GM23338 (cell line): Measurements from ENCODE around the gene DBH. TPM values are rescaled to one million over a fixed set of nuclear protein-coding genes. Genes with fewer than 3 reads are reported as not detected.

ENCODE experiments used
- ATAC-seq: fragments of 200-7000 bp; cut with Tn5 transposase; 3 replicates; pipeline ENCODE4 v1.9.1; 2020
- DNase-seq: peaks from one replicate; pipeline ENCODE4 v3.0.0-alpha.2; 2015; ENCODE audit warnings: low spot score
- H2AFZ ChIP-seq: fragments of 200-600 bp; sonication (generic); 2 replicates; pipeline ENCODE4 v1.8.0; 2016; ENCODE audit warnings: antibody characterized with exemption, mild to moderate bottlenecking, moderate library complexity
- H3F3A ChIP-seq: fragments of 200-600 bp; sonication (generic); replicated peaks from 2 replicates; pipeline ENCODE4 v1.8.0; 2017; ENCODE audit warnings: antibody characterized with exemption, mixed run types, low read depth
- H3K27ac ChIP-seq: fragments of 200-600 bp; sonication (generic); 2 replicates; pipeline ENCODE4 v1.6.1; 2016; ENCODE audit warnings: low read depth
- H3K27me3 ChIP-seq: fragments of 200-600 bp; sonication (generic); 2 replicates; pipeline ENCODE4 v1.8.0; 2016; ENCODE audit warnings: mild to moderate bottlenecking, mixed run types, moderate library complexity; ENCODE audit not compliant: insufficient read depth
- H3K36me3 ChIP-seq: fragments of 200-600 bp; sonication (generic); 2 replicates; pipeline ENCODE4 v1.8.0; 2016; ENCODE audit warnings: mild to moderate bottlenecking; ENCODE audit not compliant: insufficient read depth
- H3K4me1 ChIP-seq: fragments of 200-600 bp; sonication (generic); 2 replicates; pipeline ENCODE4 v1.8.0; 2016; ENCODE audit warnings: mild to moderate bottlenecking, moderate library complexity; ENCODE audit not compliant: insufficient read depth
- H3K4me2 ChIP-seq: fragments of 200-600 bp; sonication (generic); 2 replicates; pipeline ENCODE4 v1.7.1; 2017; ENCODE audit warnings: mixed run types
- H3K4me3 ChIP-seq: fragments of 200-600 bp; sonication (generic); 2 replicates; pipeline ENCODE4 v1.6.1; 2016; ENCODE audit warnings: mixed run types
- H3K79me2 ChIP-seq: fragments of 200-600 bp; sonication (generic); replicated peaks from 2 replicates; pipeline ENCODE4 v1.8.0; 2017; ENCODE audit warnings: mild to moderate bottlenecking; ENCODE audit not compliant: insufficient read depth
- H3K9me2 ChIP-seq: fragments of 200-600 bp; sonication (generic); 2 replicates; pipeline ENCODE4 v1.8.0; 2017; ENCODE audit not compliant: insufficient read depth
- H4K20me1 ChIP-seq: fragments of 200-600 bp; sonication (generic); replicated peaks from 2 replicates; pipeline ENCODE4 v1.8.0; 2017; ENCODE audit warnings: mild to moderate bottlenecking; ENCODE audit not compliant: insufficient read depth
- H3K27ac Mint-ChIP-seq: 2 replicates; pipeline ENCODE4 v1.8.0; 2020; ENCODE audit warnings: inconsistent platforms, mild to moderate bottlenecking, moderate library complexity, mixed read lengths
- H3K27me3 Mint-ChIP-seq: 3 replicates; pipeline ENCODE4 v1.8.0; 2022; ENCODE audit warnings: low read depth, mild to moderate bottlenecking, moderate library complexity, mixed read lengths, inconsistent platforms; ENCODE audit not compliant: insufficient read depth, poor library complexity
- H3K36me3 Mint-ChIP-seq: 3 replicates; pipeline ENCODE4 v1.8.0; 2021; ENCODE audit warnings: low read depth, mild to moderate bottlenecking, inconsistent platforms, moderate library complexity, mixed read lengths
- H3K4me1 Mint-ChIP-seq: 3 replicates; pipeline ENCODE4 v1.8.0; 2020; ENCODE audit warnings: mild to moderate bottlenecking, inconsistent platforms, mixed read lengths
- H3K4me3 Mint-ChIP-seq: 3 replicates; pipeline ENCODE4 v1.8.0; 2021; ENCODE audit warnings: moderate library complexity, mild to moderate bottlenecking, inconsistent platforms, mixed read lengths
- H3K9me3 Mint-ChIP-seq: 3 replicates; pipeline ENCODE4 v1.8.0; 2020; ENCODE audit warnings: moderate library complexity, mild to moderate bottlenecking, inconsistent platforms, mixed read lengths
- EZH2phosphoT487 ChIP-seq: fragments of 200-600 bp; sonication (generic); IDR thresholded peaks from one replicate; pipeline ENCODE4 v1.8.1; 2018; ENCODE audit warnings: antibody characterized with exemption; ENCODE audit not compliant: unreplicated experiment
- JUNB ChIP-seq: IDR thresholded peaks from one replicate; pipeline ENCODE4 v1.6.1; 2016; ENCODE audit warnings: antibody characterized with exemption; ENCODE audit not compliant: unreplicated experiment
- NANOG ChIP-seq: IDR thresholded peaks from 2 replicates; pipeline ENCODE4 v1.6.1; 2016; ENCODE audit warnings: antibody characterized with exemption, borderline replicate concordance
- STAT1 ChIP-seq: IDR thresholded peaks from one replicate; pipeline ENCODE4 v1.6.1; 2016; ENCODE audit warnings: antibody characterized with exemption; ENCODE audit not compliant: unreplicated experiment
- ZNF331 ChIP-seq: fragments of 250-450 bp; sonication (Bioruptor Pico); IDR thresholded peaks from 2 replicates; pipeline ENCODE4 v1.5.0; 2020; ENCODE audit warnings: low read depth, mild to moderate bottlenecking, moderate library complexity
- polyA plus RNA-seq: library from polyadenylated mRNA; unstranded; fragments of >200 nt; fragmentation: Nextera tagmentation; extraction: Ambion mirVana; gene quantifications from 2 replicates; pipeline ENCODE4 v1.2.1, GENCODE V29; 2016
- total RNA-seq: library from RNA; depleted of rRNA; stranded (reverse); fragments of >200 nt; shearing (Covaris generic); gene quantifications from 2 replicates; pipeline ENCODE4 v1.2.3, GENCODE V29; 2014
- TF ChIP-seq, protein P1 (sequence below): fragments of 250-450 bp; sonication (Bioruptor Pico); IDR thresholded peaks from 2 replicates; pipeline ENCODE4 v1.5.0; 2020; ENCODE audit warnings: mild to moderate bottlenecking, moderate library complexity
- TF ChIP-seq, protein P2 (sequence below), 2 experiments: fragments of 200-600 bp in 1 of 2; sonication (generic) in 1 of 2; conservative IDR thresholded peaks; 2 replicates each; pipeline versions ENCODE4 v1.5.1 to v1.6.1; 2016 to 2017; ENCODE audit warnings: antibody characterized with exemption in 2 of 2, low read depth in 2 of 2, mild to moderate bottlenecking in 2 of 2, moderate library complexity in 1 of 2
- TF ChIP-seq, protein P3 (sequence below): IDR thresholded peaks from 2 replicates; pipeline ENCODE4 v1.6.1; 2016; ENCODE audit warnings: antibody characterized with exemption

The DBH gene
- total and polyA plus RNA-seq, 2 experiments from 2014 or later: 0.08 to 0.24 TPM

DNA sequence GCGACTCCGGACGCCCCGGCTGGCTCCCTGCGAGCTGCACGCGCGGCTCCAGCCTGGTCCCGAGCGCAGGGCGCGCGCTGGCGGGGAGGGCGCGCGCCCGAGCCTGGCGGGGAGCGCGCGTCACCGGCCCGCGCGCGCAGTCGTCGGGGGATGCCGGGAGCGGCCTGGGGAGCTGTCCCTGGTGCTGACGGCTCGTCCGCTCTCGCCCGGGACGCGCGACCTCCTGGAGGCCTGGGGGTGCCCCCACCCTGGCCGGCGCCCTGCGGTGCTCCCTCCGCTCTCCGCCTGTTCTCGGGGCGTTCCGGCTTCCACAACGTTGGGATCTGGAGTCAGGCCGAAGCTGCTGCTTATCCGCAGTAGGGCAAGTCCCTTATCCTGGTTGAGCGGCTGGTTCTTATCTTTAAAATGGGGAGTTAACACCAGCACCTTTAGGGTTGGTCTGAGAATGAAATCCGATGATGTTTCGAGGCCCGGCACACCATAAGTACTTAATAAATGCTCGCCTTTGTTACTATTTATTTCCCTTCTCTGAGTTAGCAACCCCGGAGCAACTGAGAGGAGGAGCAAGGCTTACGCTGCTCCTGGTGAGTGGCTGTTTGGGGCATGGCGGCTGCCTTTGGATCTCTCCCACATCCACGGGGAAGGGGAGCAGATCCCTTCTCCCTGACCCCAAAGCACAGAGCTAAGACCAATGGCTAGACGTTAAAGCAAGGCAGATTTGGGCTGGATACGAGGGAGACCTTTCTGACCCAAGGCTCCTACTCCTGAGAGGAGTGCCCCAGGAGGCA is 26.7 kb upstream of the DBH start, which contains the start of gene FAM163B (continued):
- TF ChIP-seq, protein P1, sequence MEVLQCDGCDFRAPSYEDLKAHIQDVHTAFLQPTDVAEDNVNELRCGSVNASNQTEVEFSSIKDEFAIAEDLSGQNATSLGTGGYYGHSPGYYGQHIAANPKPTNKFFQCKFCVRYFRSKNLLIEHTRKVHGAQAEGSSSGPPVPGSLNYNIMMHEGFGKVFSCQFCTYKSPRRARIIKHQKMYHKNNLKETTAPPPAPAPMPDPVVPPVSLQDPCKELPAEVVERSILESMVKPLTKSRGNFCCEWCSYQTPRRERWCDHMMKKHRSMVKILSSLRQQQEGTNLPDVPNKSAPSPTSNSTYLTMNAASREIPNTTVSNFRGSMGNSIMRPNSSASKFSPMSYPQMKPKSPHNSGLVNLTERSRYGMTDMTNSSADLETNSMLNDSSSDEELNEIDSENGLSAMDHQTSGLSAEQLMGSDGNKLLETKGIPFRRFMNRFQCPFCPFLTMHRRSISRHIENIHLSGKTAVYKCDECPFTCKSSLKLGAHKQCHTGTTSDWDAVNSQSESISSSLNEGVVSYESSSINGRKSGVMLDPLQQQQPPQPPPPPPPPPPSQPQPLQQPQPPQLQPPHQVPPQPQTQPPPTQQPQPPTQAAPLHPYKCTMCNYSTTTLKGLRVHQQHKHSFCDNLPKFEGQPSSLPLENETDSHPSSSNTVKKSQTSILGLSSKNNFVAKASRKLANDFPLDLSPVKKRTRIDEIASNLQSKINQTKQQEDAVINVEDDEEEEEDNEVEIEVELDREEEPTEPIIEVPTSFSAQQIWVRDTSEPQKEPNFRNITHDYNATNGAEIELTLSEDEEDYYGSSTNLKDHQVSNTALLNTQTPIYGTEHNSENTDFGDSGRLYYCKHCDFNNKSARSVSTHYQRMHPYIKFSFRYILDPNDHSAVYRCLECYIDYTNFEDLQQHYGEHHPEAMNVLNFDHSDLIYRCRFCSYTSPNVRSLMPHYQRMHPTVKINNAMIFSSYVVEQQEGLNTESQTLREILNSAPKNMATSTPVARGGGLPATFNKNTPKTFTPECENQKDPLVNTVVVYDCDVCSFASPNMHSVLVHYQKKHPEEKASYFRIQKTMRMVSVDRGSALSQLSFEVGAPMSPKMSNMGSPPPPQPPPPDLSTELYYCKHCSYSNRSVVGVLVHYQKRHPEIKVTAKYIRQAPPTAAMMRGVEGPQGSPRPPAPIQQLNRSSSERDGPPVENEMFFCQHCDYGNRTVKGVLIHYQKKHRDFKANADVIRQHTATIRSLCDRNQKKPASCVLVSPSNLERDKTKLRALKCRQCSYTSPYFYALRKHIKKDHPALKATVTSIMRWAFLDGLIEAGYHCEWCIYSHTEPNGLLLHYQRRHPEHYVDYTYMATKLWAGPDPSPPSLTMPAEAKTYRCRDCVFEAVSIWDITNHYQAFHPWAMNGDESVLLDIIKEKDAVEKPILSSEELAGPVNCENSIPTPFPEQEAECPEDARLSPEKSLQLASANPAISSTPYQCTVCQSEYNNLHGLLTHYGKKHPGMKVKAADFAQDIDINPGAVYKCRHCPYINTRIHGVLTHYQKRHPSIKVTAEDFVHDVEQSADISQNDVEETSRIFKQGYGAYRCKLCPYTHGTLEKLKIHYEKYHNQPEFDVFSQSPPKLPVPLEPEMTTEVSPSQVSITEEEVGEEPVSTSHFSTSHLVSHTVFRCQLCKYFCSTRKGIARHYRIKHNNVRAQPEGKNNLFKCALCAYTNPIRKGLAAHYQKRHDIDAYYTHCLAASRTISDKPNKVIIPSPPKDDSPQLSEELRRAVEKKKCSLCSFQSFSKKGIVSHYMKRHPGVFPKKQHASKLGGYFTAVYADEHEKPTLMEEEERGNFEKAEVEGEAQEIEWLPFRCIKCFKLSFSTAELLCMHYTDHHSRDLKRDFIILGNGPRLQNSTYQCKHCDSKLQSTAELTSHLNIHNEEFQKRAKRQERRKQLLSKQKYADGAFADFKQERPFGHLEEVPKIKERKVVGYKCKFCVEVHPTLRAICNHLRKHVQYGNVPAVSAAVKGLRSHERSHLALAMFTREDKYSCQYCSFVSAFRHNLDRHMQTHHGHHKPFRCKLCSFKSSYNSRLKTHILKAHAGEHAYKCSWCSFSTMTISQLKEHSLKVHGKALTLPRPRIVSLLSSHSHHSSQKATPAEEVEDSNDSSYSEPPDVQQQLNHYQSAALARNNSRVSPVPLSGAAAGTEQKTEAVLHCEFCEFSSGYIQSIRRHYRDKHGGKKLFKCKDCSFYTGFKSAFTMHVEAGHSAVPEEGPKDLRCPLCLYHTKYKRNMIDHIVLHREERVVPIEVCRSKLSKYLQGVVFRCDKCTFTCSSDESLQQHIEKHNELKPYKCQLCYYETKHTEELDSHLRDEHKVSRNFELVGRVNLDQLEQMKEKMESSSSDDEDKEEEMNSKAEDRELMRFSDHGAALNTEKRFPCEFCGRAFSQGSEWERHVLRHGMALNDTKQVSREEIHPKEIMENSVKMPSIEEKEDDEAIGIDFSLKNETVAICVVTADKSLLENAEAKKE (CRISPR knock-in tag): no peak
- TF ChIP-seq, protein P2, sequence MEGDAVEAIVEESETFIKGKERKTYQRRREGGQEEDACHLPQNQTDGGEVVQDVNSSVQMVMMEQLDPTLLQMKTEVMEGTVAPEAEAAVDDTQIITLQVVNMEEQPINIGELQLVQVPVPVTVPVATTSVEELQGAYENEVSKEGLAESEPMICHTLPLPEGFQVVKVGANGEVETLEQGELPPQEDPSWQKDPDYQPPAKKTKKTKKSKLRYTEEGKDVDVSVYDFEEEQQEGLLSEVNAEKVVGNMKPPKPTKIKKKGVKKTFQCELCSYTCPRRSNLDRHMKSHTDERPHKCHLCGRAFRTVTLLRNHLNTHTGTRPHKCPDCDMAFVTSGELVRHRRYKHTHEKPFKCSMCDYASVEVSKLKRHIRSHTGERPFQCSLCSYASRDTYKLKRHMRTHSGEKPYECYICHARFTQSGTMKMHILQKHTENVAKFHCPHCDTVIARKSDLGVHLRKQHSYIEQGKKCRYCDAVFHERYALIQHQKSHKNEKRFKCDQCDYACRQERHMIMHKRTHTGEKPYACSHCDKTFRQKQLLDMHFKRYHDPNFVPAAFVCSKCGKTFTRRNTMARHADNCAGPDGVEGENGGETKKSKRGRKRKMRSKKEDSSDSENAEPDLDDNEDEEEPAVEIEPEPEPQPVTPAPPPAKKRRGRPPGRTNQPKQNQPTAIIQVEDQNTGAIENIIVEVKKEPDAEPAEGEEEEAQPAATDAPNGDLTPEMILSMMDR (conservative IDR thresholded peaks at IDR 0.05; ENCODE audit: low read depth in 2 of 2): no peak

DNA sequence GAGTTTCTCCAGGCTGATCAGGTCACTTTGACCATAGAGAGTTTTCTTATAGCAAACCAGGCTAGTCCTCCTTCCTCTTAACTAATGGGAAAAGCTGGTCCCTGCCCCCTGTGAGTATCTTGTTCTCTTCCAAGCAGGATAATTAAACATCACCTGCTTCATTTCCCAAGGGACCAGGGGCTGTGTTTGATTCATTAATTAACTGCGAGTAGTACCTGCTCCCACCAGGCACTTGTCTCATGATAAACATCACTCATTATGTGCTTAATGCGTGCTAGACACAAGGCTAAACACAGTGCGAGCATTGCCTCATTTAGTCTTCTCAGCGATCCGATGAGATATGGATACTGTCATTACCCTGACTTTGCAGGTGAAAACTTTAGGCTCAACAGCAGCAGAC is 25.3 kb upstream of the DBH start:
- Histone ChIP-seq H3F3A (no peaks in the 10 kb centered on the region), H3K4me2 (no peak overlapping the region), H3K27ac (no peak overlapping the region), H3K4me1 (no peaks in the 10 kb centered on the region; the same call in 1 of the 2 replicates), H2AFZ (no peak overlapping the region), H4K20me1 (no peaks in the 10 kb centered on the region), H3K9me2 (no peaks in the 10 kb centered on the region), H3K27me3 (peaks cover 15% of the 10 kb centered on the region), H3K4me3 (no peak overlapping the region), H3K79me2 (no peaks in the 10 kb centered on the region), H3K36me3 (no peaks in the 10 kb centered on the region)
- H3K27ac Mint-ChIP-seq: no peak overlapping the region
- no peak for DNase-seq
- peaks cover 19% of the 10 kb centered on the region for H3K27me3 Mint-ChIP-seq
- no peaks in the 10 kb centered on the region for H3K9me3 Mint-ChIP-seq
- H3K4me1 Mint-ChIP-seq: peaks cover 14% of the 10 kb centered on the region
- ATAC-seq: no peak
- no peaks in the 10 kb centered on the region for H3K36me3 Mint-ChIP-seq
- H3K4me3 Mint-ChIP-seq: no peak overlapping the region
- TF ChIP-seq, protein P3, sequence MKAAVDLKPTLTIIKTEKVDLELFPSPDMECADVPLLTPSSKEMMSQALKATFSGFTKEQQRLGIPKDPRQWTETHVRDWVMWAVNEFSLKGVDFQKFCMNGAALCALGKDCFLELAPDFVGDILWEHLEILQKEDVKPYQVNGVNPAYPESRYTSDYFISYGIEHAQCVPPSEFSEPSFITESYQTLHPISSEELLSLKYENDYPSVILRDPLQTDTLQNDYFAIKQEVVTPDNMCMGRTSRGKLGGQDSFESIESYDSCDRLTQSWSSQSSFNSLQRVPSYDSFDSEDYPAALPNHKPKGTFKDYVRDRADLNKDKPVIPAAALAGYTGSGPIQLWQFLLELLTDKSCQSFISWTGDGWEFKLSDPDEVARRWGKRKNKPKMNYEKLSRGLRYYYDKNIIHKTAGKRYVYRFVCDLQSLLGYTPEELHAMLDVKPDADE: no peak
- TF ChIP-seq EZH2phosphoT487 (no peak), JUNB (no peak), ZNF331 (no peak), STAT1 (no peak), NANOG (no peak)
- TF ChIP-seq, protein P2 (conservative IDR thresholded peaks at IDR 0.05; ENCODE audit: low read depth in 2 of 2): no peak
